ENCODE results near the gene ANO10. TPM values are rescaled to one million over a fixed set of nuclear protein-coding genes. Genes with fewer than 3 reads are reported as not detected.

The ANO10 gene
- total RNA-seq, 4 donors from 2014 or later = 32.8 to 111 (median 54.3) TPM

GRCh38 chr3:43619588-43619987, 2.2 kb downstream of the ANO10 start:
- no peak overlapping the region for H3K4me3 ChIP-seq
- no peaks in the 10 kb centered on the region for H3K9me3 ChIP-seq
- intact Hi-C loops (cut with DNase I; ENCODE audit: low total_unique reads) = no loop called here
- H3K36me3 ChIP-seq = no peaks in the 10 kb centered on the region
- DNase-seq = no peak
- TF ChIP-seq, protein P1, sequence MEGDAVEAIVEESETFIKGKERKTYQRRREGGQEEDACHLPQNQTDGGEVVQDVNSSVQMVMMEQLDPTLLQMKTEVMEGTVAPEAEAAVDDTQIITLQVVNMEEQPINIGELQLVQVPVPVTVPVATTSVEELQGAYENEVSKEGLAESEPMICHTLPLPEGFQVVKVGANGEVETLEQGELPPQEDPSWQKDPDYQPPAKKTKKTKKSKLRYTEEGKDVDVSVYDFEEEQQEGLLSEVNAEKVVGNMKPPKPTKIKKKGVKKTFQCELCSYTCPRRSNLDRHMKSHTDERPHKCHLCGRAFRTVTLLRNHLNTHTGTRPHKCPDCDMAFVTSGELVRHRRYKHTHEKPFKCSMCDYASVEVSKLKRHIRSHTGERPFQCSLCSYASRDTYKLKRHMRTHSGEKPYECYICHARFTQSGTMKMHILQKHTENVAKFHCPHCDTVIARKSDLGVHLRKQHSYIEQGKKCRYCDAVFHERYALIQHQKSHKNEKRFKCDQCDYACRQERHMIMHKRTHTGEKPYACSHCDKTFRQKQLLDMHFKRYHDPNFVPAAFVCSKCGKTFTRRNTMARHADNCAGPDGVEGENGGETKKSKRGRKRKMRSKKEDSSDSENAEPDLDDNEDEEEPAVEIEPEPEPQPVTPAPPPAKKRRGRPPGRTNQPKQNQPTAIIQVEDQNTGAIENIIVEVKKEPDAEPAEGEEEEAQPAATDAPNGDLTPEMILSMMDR (IDR thresholded peaks at IDR 0.05) = no peak
- no peak for TF ChIP-seq POLR2A (IDR thresholded peaks at IDR 0.05)
- H3K4me1 ChIP-seq = no peaks in the 10 kb centered on the region
- no peak overlapping the region for H3K27ac ChIP-seq
- H3K27me3 ChIP-seq = no peaks in the 10 kb centered on the region

DNA sequence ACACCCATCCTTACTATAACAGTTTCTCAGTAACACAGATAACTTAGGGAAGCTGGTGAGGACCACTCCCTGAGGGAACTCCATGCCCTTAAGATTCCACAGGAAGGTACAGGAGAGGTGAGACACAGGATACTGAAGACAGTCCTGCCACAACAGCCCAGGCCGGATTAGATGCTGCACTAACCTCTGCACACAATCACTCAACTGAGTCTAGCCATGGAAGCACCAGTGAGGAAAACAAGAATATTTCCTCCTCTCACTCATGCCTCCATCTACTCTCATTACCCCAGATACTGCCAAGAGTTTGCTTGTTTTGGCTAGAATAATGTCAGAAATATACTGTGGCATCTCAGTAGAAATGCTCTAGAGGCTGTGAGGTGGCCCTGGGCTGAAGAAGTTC, 3.7 kb downstream of the ANO10 start:
- intact Hi-C loops (cut with DNase I; ENCODE audit: low total_unique reads) = no loop called here
- no peaks in the 10 kb centered on the region for H3K36me3 ChIP-seq
- H3K27ac ChIP-seq = no peak overlapping the region
- TF ChIP-seq POLR2A (IDR thresholded peaks at IDR 0.05) = no peak
- TF ChIP-seq, protein P1 (IDR thresholded peaks at IDR 0.05) = no peak
- H3K4me3 ChIP-seq = no peak overlapping the region
- DNase-seq = no peak
- no peaks in the 10 kb centered on the region for H3K4me1 ChIP-seq
- no peaks in the 10 kb centered on the region for H3K9me3 ChIP-seq
- H3K27me3 ChIP-seq = no peaks in the 10 kb centered on the region

- Histone ChIP-seq H3K27me3 (no peaks in the 10 kb centered on the region), H3K4me1 (no peaks in the 10 kb centered on the region), H3K9me3 (no peaks in the 10 kb centered on the region), H3K36me3 (no peaks in the 10 kb centered on the region), H3K4me3 (no peak overlapping the region), H3K27ac (no peak overlapping the region)
- intact Hi-C loops (cut with DNase I; ENCODE audit: low total_unique reads) = no loop called here
- TF ChIP-seq POLR2A (IDR thresholded peaks at IDR 0.05) = no peak
- TF ChIP-seq, protein P1 (IDR thresholded peaks at IDR 0.05) = no peak
- no peak for DNase-seq
Observed at GRCh38 chr3:43616034-43616433, 5.8 kb downstream of the ANO10 start.

- intact Hi-C loops (cut with DNase I; ENCODE audit: low total_unique reads) = no loop called here
- Histone ChIP-seq H3K36me3 (no peaks in the 10 kb centered on the region), H3K4me1 (no peaks in the 10 kb centered on the region), H3K27me3 (no peaks in the 10 kb centered on the region), H3K27ac (no peak overlapping the region), H3K9me3 (no peaks in the 10 kb centered on the region), H3K4me3 (no peak overlapping the region)
- TF ChIP-seq, protein P1 (IDR thresholded peaks at IDR 0.05) = no peak
- no peak for TF ChIP-seq POLR2A (IDR thresholded peaks at IDR 0.05)
- no peak for DNase-seq
Observed at GRCh38 chr3:43615133-43615532, 6.7 kb downstream of the ANO10 start.

DNA sequence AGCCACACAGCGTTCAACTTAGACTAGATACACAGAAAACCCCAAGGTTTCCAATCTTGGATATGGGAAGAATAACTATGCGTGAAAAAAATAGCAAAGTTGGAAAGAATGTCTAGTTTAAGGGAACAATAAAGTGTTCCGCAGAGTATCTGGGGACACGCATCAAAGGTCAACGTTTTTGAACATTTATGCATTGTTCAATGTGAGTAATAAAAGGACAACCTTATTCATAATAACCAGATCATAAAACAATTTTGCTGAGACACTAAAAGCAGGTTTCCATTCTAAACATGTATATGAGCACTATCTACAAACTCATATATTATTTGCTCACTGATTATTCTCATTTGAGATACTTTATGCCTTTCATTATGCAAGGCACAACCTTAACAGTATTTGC, 7.8 kb downstream of the ANO10 start:
- intact Hi-C loops (cut with DNase I; ENCODE audit: low total_unique reads) = no loop called here
- no peak for DNase-seq
- H3K36me3 ChIP-seq = no peaks in the 10 kb centered on the region

More for the DNA sequence above, 7.8 kb downstream of the ANO10 start:
- TF ChIP-seq POLR2A (IDR thresholded peaks at IDR 0.05) = no peak
- TF ChIP-seq, protein P1 (IDR thresholded peaks at IDR 0.05) = no peak
- Histone ChIP-seq H3K9me3 (no peaks in the 10 kb centered on the region), H3K27ac (no peak overlapping the region), H3K4me1 (no peaks in the 10 kb centered on the region), H3K27me3 (no peaks in the 10 kb centered on the region), H3K4me3 (no peak overlapping the region)

Measured in uterus (tissue), 4 donors.